ENCODE measurements around the gene VSIG10L2. TPM values are rescaled to one million over a fixed set of nuclear protein-coding genes. Genes with fewer than 3 reads are reported as not detected.

The VSIG10L2 gene
- total RNA-seq, 1 donor from 2014 or later, result not detected

GRCh38 chr11:125930076-125930450 lies 15.8 kb upstream of the VSIG10L2 start:
- DNase-seq, result no peak

GRCh38 chr11:125931116-125931515 lies 14.7 kb upstream of the VSIG10L2 start:
- DNase-seq, result no peak

DNA sequence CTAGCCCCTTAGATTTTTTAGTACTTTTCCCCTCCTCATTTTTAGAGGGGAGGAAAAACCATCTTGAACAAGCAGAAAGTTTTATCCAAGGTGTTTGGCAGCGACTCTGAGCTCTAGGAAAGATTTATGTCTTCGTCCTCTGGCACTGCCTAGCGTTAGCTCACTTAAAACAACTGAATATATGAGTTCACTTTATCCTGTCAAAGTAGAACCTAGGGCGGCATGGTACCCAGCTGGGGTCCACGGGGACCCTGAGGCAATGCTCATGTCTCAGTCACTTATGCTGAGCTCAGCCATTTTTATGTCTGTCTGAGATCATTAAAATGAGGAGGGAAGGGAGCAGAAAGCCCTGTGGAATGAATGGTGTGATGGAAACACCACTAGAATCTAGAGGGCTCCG lies 14.2 kb upstream of the VSIG10L2 start:
- DNase-seq, result no peak

DNA sequence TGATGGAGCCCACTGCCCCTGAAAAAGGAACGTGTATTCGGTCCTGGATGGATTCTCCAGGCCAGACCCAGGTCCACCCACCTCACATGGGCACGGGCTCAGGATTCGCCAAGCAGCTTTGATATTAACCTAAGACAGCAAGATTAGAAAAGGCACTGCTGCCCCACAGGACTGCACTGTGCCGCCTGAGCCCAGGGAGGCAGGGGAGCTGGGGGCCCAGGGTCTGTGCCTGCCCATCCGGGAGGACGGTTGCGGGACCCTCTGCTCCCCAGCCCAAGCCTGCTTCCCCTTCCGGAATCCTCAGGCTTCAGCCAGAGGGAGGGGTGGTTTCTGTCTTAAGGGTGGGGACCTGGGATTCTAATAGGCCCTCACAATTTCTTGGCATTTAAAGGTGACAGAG lies 13.5 kb upstream of the VSIG10L2 start:
- no peak for DNase-seq

- no peak for DNase-seq
Observed at GRCh38 chr11:125933030-125933813, 12.6 kb upstream of the VSIG10L2 start.

- DNase-seq, result no peak
Observed at GRCh38 chr11:125934473-125934872, 11.4 kb upstream of the VSIG10L2 start.

DNA sequence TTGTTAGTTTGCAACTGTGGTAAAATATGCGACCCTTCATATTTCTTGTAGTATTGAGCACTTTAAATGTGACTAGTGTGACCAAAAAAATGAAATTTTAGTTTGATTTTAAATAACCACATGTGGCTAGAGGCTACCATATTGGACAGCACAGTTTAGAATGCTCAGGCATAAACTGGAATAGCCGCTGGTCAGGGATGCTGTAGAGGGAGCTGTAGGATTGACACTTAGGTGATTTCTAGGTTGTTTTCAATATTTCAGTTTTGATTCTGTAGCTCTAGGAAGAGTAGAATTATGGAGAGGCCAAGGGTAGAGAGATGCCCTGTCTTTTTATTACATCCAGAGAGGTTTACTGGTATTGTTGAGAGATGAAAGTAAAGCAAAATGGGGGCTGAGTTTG lies 10.8 kb upstream of the VSIG10L2 start:
- no peak for DNase-seq

- no peak for DNase-seq
Observed at GRCh38 chr11:125935618-125936199, 10.1 kb upstream of the VSIG10L2 start.

GRCh38 chr11:125938418-125938817 lies 7.4 kb upstream of the VSIG10L2 start:
- DNase-seq, result no peak

GRCh38 chr11:125939081-125939521 lies 6.7 kb upstream of the VSIG10L2 start:
- DNase-seq, result no peak

GRCh38 chr11:125940145-125940544 lies 5.7 kb upstream of the VSIG10L2 start:
- no peak for DNase-seq

DNA sequence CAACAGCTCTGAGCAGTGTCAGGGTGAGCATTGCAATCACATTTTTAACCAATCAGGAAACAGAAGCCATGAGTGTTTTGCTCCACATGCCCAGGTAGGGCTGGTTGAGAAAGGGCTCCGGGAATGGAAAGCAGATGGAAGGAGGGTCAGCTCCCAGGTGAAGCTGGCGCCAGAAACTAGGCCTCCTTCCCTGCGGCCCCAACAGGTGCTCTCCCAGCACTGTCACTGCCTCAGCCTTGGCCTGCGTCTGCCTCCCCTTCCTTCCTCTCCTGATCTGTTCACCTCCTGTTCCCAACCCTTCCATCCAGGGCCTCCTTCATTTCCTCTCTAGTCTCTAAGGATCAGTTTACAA lies 4.6 kb upstream of the VSIG10L2 start:
- no peak for DNase-seq

DNA sequence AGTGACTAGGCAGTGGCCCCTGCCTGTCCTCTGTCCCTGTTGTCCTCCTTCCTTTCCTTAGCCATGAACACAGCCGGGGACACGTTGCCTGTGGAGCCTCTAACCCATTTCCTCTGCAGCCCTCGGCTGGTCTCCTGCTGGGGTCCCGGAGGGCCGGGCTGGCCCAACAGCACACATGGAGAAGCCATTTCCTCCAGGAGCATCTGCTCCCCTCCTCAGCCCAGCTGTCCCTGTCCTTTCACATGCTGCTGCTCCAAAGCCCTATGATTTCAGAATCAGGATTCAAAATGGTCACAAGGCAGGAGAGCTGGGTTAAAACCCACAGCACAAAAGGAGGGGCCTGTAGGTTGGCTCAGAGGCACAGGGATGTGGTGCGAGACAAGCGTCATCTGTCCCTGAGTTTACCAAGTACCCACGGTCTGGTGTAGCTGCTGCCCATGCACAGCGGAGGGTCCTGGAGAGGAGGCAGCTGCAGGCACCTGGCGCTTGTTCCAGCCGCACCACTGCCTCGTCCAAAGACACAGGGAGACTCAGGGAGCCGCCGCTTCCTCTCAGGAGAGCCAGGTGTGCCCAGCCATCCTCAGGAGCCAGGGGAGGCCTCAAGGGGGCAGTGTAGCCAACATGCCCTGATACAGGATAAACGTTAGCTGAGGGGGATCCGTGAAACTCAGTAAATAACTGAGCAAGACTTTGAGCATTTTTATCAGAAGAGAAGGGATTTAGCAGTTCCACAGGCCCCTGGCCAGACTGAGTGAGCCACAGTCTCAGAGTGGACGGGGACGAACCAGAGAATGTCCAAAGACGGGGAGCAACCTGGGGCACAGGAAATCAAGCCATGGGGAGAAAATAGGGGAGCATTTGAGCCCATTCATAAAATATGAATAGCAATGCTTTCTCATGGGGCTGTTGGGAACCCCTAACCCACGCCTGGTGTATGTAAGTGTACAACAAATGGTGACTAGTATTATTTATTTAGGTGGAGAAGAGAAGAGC lies 3.9 kb upstream of the VSIG10L2 start:
- DNase-seq, result peak; percentile 67

DNA sequence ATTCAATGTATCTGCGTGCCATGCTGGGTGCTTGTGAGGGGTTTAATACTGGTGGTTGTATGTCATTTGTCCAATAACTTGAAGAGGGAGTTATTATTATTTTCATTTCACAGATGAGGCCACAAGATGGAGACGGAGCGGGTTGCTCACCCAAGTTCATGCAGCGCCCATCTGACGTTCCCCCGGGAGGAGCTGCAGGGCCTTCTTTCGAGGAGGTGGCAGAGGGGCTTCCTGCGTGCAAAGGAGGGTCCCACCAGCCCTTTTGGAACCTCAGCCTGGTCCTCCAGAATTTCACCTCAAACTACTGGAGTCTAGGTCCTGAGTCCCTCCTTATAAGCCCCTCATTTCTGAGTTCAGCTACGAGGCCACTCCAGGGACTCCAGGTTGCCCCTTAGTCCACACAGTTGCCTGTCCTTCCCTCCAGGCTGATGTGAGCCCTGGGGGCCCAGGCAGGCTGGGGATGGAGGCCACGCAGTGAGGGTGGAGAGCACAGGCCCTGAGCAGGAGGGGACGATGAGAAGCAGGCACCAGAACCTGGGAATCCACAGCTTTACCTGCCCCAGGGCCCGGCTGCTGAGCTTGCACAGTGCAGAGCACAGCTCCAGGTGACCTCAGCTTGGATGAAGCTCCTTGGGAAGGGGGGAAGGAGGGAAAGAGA lies 2.9 kb upstream of the VSIG10L2 start:
- no peak for DNase-seq

- no peak for DNase-seq
Observed at GRCh38 chr11:125943661-125944349, 2.0 kb upstream of the VSIG10L2 start.

DNA sequence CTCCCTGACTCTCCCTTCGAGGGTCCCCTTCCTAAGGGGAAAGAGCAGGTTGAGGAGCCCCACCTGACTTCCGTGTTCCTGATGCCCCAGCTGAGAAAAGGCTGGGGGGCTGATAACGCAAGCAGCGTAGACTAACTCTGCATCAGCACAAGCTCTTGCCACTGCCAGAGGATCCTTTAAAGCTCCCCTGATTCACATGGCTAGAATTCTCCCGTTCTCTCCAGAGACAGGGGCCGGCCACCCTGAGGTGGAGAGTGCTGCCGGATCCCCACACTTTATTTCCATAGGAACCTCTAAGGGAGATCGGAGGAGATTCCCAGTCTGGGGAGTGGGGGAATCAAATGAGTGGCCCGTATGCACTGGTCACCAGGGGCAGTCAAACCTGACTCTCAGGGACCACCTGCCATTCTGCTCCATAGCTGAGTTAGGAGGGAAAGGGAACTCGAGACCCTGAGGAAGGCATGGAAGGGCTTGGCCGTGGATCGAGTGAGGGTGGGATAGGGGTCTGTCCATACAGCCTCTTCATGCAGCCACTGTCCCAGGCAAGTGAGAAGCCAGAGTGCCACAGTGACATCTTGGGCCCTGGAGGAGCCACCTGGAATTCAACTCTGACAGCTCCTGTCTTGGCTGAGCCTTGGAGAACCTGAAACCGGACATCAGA lies 1.4 kb upstream of the VSIG10L2 start:
- DNase-seq, result no peak

DNA sequence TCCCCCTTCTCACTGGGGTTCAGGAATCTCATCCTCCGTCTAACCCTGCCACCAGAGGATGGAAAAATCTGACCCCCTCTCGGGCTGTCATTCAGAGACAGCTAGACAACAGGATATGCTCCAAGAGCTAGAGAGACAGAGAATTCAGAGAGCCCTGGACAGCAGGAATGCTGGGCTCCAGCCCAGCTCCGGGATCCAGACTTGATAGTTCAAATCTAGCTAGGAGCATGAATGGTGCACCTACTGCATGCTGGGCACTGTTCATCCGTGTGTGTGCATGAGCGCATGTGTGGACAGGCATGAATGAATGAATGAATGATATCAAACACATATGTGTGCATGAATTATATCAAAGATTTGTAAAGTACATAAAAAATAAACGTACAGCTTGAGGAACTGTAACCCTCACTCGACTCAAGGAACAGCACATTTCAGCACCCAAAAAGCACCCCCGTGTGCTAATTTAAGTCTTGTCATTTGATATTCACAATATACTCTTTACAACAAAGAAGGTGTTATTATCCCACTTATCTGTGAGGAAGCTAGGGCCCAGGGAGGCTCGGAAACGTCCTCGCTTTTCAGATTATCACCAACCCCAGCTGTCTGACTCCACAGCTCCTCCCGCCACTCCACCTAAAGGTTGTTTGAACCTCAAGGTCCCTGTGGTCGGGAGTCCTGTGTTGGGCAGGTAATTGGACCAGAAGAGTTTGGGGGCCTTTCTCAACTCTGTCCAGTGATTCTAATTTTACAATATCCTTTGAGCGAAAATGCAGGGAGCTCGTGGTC lies 640 bp upstream of the VSIG10L2 start:
- no peak for DNase-seq

GRCh38 chr11:125946712-125947418 lies 1.0 kb downstream of the VSIG10L2 start:
- no peak for DNase-seq

DNA sequence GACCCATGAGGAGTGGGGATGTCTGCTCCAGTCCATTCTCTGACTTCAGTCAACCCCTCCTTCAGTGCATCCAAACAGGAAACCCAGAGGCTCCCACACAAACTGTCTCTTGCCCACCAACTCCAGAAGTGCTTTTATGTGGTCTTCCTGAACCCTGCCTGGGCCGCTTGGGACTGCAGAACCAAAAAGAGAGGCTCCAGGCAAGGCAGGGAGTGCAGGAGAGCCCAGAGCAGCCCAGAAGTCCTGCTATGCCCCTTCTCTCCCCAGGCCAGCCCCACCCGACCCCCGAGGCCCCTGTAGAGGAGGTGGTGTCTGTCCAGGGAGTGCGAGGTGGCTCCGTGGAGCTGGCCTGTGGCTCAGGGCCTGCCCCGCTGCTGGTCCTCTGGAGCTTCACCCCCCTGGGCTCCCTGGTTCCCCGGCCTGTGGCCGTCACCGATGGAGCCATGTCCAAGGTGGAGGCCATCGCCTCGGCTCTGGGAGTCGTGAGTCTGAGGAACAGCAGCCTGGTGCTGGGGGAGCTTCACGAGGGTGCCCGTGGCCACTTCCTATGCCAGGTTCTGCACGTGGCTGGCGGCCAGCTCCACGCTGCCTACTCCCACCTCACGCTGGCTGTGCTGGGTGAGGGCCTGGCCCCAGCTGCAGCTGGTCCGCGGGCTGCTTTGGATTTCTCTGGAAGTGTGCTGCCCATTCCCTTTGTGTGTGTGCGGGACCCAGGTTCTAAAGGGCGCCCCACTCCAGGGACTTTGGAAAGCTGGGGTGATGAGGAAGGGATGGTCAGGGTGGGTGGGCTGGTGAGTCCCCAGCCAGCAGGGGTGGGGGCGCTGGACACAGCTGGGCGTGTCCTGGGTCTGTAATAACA lies 1.8 kb downstream of the VSIG10L2 start:
- DNase-seq, result no peak
